HepG2 (cell line): ENCODE results near the gene ZNF511. TPM values are rescaled to one million over a fixed set of nuclear protein-coding genes. Genes with fewer than 3 reads are reported as not detected.

Experiments
- ARID2 ChIP-seq: sonication (generic); formaldehyde crosslinking; IDR thresholded peaks from 2 replicates; pipeline ENCODE4 v1.8.1; 2022; ENCODE audit warnings: mild to moderate bottlenecking, missing genetic modification reagents, borderline replicate concordance
- CBX5 ChIP-seq: sonication (generic); formaldehyde crosslinking; IDR thresholded peaks from 2 replicates; pipeline ENCODE4 v1.4.0; 2020; ENCODE audit warnings: missing genetic modification reagents, borderline replicate concordance
- ERF ChIP-seq: IDR thresholded peaks from 2 replicates; pipeline ENCODE4 v1.6.1; 2018; ENCODE audit warnings: missing biosample characterization, missing genetic modification reagents
- ISL2 ChIP-seq: sonication (generic); formaldehyde crosslinking; IDR thresholded peaks from 2 replicates; pipeline ENCODE4 v1.5.0; 2020; ENCODE audit warnings: missing genetic modification reagents
- KDM2A ChIP-seq: sonication (generic); formaldehyde crosslinking; IDR thresholded peaks from 2 replicates; pipeline ENCODE4 v1.4.0; 2020; ENCODE audit warnings: low read depth, missing genetic modification reagents, borderline replicate concordance
- KDM5B ChIP-seq: sonication (generic); formaldehyde crosslinking; IDR thresholded peaks from 2 replicates; pipeline ENCODE4 v1.4.0; 2020; ENCODE audit warnings: missing genetic modification reagents, mild to moderate bottlenecking, borderline replicate concordance
- KLF15 ChIP-seq: sonication (generic); formaldehyde crosslinking; IDR thresholded peaks from 2 replicates; pipeline ENCODE4 v1.8.1; 2023; ENCODE audit warnings: borderline replicate concordance, mild to moderate bottlenecking, inconsistent platforms, missing genetic modification reagents, mixed read lengths
- MYC ChIP-seq: sonication (generic); formaldehyde crosslinking; IDR thresholded peaks from 2 replicates; pipeline ENCODE4 v1.9.0; 2021; ENCODE audit warnings: missing genetic modification reagents, borderline replicate concordance
- PHB2 ChIP-seq: fragments of 450-650 bp; IDR thresholded peaks from 2 replicates; pipeline ENCODE4 v1.6.1; 2018; ENCODE audit not compliant: partially characterized antibody
- RBM39 ChIP-seq: fragments of 200-400 bp; formaldehyde crosslinking; IDR thresholded peaks from one replicate; pipeline ENCODE4 v1.6.1; 2018; ENCODE audit warnings: antibody characterized with exemption, mild to moderate bottlenecking, low read depth, low read length; ENCODE audit not compliant: poor library complexity, severe bottlenecking
- ZNF407 ChIP-seq: sonication (generic); formaldehyde crosslinking; IDR thresholded peaks from one replicate; pipeline ENCODE4 v1.5.1; 2020; ENCODE audit warnings: mild to moderate bottlenecking, missing genetic modification reagents; ENCODE audit errors: not compliant biosample characterization
- ZNF549 ChIP-seq: sonication (generic); formaldehyde crosslinking; IDR thresholded peaks from 2 replicates; pipeline ENCODE4 v1.5.0; 2020; ENCODE audit warnings: missing genetic modification reagents
- ZNF674 ChIP-seq: sonication (generic); formaldehyde crosslinking; IDR thresholded peaks from 2 replicates; pipeline ENCODE4 v1.5.0; 2020; ENCODE audit warnings: low read depth, mild to moderate bottlenecking, missing genetic modification reagents
- ZNF709 ChIP-seq: sonication (generic); formaldehyde crosslinking; IDR thresholded peaks from 2 replicates; pipeline ENCODE4 v1.5.0; 2020; ENCODE audit warnings: mild to moderate bottlenecking, missing genetic modification reagents
- ZNF761 ChIP-seq: sonication (generic); formaldehyde crosslinking; conservative IDR thresholded peaks from 2 replicates; pipeline ENCODE4 v1.4.0; 2020; ENCODE audit warnings: mild to moderate bottlenecking, missing genetic modification reagents
- ZSCAN29 ChIP-seq: sonication (generic); formaldehyde crosslinking; conservative IDR thresholded peaks from 2 replicates; pipeline ENCODE4 v1.4.0; 2020; ENCODE audit warnings: mild to moderate bottlenecking, missing genetic modification reagents
- polyA plus RNA-seq, 8 experiments: library from polyadenylated mRNA; depleted of rRNA in 3 of 8; stranded (reverse) in 7 of 8; unstranded in 1 of 8; fragments of >200 nt; fragmentation: Illumina TruSeq in 4 of 8; extraction: Trizol in 4 of 8; gene quantifications; 2 replicates each; pipeline versions ENCODE4 v1.2.1 to v1.2.3, GENCODE V29; 2011 to 2016; ENCODE audit warnings: low read depth in 4 of 8, missing spikeins in 1 of 8, mixed read lengths in 1 of 8; ENCODE audit not compliant: insufficient read depth in 1 of 8
- total RNA-seq, 5 experiments: library from RNA; depleted of rRNA; stranded (reverse); fragments of >200 nt; fragmentation: Illumina TruSeq; extraction: Trizol; gene quantifications; 2 replicates each; pipeline ENCODE4 v1.2.3, GENCODE V29; 2016; ENCODE audit warnings: low read depth in 1 of 5
- TF ChIP-seq, protein P1 (sequence below): sonication (generic); formaldehyde crosslinking; IDR thresholded peaks from 2 replicates; pipeline ENCODE4 v1.8.1; 2022; ENCODE audit warnings: mild to moderate bottlenecking, missing genetic modification reagents
- TF ChIP-seq, protein P2 (sequence below): sonication (generic); formaldehyde crosslinking; conservative IDR thresholded peaks from 2 replicates; pipeline ENCODE4 v1.8.0; 2022; ENCODE audit warnings: low read depth, missing genetic modification reagents

The ZNF511 gene
- total and polyA plus RNA-seq, 2 of the 13 experiments (the other 11 are each of a cell fraction or from before 2014, with no cell fraction given): 35.6 to 66.4 TPM

- TF ChIP-seq KDM5B (CRISPR knock-in tag) (peak; percentile 53; the same call in 1 of the 2 replicates), ZSCAN29 (CRISPR knock-in tag) (no peak), PHB2 (no peak), CBX5 (CRISPR knock-in tag) (0 out of 2 replicates have a peak, but pooled peaks have one; percentile 40), ARID2 (CRISPR knock-in tag) (no peak), KLF15 (CRISPR knock-in tag) (no peak), MYC (CRISPR knock-in tag) (peak; percentile 53; the same call in 1 of the 2 replicates), ERF (CRISPR knock-in tag) (no peak), ISL2 (CRISPR knock-in tag) (no peak), ZNF549 (no peak), ZNF407 (no peak), RBM39 (peak; percentile 50), KDM2A (CRISPR knock-in tag) (peak; percentile 90), ZNF761 (CRISPR knock-in tag) (no peak), ZNF674 (CRISPR knock-in tag) (no peak), ZNF709 (CRISPR knock-in tag) (no peak)
- TF ChIP-seq, protein P1, sequence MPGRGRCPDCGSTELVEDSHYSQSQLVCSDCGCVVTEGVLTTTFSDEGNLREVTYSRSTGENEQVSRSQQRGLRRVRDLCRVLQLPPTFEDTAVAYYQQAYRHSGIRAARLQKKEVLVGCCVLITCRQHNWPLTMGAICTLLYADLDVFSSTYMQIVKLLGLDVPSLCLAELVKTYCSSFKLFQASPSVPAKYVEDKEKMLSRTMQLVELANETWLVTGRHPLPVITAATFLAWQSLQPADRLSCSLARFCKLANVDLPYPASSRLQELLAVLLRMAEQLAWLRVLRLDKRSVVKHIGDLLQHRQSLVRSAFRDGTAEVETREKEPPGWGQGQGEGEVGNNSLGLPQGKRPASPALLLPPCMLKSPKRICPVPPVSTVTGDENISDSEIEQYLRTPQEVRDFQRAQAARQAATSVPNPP: no peak
- TF ChIP-seq, protein P2, sequence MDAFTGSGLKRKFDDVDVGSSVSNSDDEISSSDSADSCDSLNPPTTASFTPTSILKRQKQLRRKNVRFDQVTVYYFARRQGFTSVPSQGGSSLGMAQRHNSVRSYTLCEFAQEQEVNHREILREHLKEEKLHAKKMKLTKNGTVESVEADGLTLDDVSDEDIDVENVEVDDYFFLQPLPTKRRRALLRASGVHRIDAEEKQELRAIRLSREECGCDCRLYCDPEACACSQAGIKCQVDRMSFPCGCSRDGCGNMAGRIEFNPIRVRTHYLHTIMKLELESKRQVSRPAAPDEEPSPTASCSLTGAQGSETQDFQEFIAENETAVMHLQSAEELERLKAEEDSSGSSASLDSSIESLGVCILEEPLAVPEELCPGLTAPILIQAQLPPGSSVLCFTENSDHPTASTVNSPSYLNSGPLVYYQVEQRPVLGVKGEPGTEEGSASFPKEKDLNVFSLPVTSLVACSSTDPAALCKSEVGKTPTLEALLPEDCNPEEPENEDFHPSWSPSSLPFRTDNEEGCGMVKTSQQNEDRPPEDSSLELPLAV (CRISPR knock-in tag): no peak
Measured at GRCh38 chr10:133318494-133319127, 9.9 kb downstream of the ZNF511 start (continued).
